ENCODE results near the gene ARHGAP15. TPM values are rescaled to one million over a fixed set of nuclear protein-coding genes. Genes with fewer than 3 reads are reported as not detected.

The ARHGAP15 gene
- total and polyA plus RNA-seq, 12 donors = 4.7 to 33.8 (median 10.4) TPM

GRCh38 chr2:143594161-143594560 is 464.9 kb downstream of the ARHGAP15 start:
- DNase-seq = no peak
- Histone ChIP-seq H3K27ac (no peak overlapping the region), H3K27me3 (no peaks in the 10 kb centered on the region), H3K4me1 (replicated peaks in 1 of 2) (no peaks in the 10 kb centered on the region), H3K9me3 (replicated peaks in 1 of 3) (no peaks in the 10 kb centered on the region), H3K36me3 (replicated peaks in 1 of 2) (no peaks in the 10 kb centered on the region), H3K4me3 (no peak overlapping the region)
- TF ChIP-seq POLR2A (IDR thresholded peaks at IDR 0.05) (no peak), CTCF (IDR thresholded peaks at IDR 0.05) (no peak)
- intact Hi-C loops (cut with DNase I) = no loop called here
- WGBS, 4 donors = 74 to 88% (median 82%) methylated on average over 7 of the region's 7 CpGs

- Histone ChIP-seq H3K36me3 (replicated peaks in 1 of 2) (no peaks in the 10 kb centered on the region), H3K9me3 (replicated peaks in 1 of 3) (no peaks in the 10 kb centered on the region), H3K4me3 (no peak overlapping the region), H3K4me1 (replicated peaks in 1 of 2) (no peaks in the 10 kb centered on the region), H3K27me3 (no peaks in the 10 kb centered on the region), H3K27ac (no peak overlapping the region)
- intact Hi-C loops (cut with DNase I) = no loop called here
- WGBS, 4 donors = 44 to 48% (median 46%) methylated on average over 2 of the region's 2 CpGs
- TF ChIP-seq POLR2A (IDR thresholded peaks at IDR 0.05) (no peak), CTCF (IDR thresholded peaks at IDR 0.05) (no peak)
- no peak for DNase-seq
These were observed 465.5 kb downstream of the ARHGAP15 start for GRCh38 chr2:143594745-143595144.

GRCh38 chr2:143600116-143600515 is 470.9 kb downstream of the ARHGAP15 start:
- no peak for DNase-seq
- H3K27ac ChIP-seq = no peak overlapping the region
- intact Hi-C loops (cut with DNase I) = no loop called here
- TF ChIP-seq CTCF (IDR thresholded peaks at IDR 0.05) (no peak), POLR2A (IDR thresholded peaks at IDR 0.05) (no peak)
- WGBS, 4 donors = 71 to 83% (median 77%) methylated on average over 2 of the region's 2 CpGs
- H3K9me3 ChIP-seq (replicated peaks in 1 of 3) = no peaks in the 10 kb centered on the region
- no peaks in the 10 kb centered on the region for H3K27me3 ChIP-seq
- no peaks in the 10 kb centered on the region for H3K36me3 ChIP-seq (replicated peaks in 1 of 2)
- no peaks in the 10 kb centered on the region for H3K4me1 ChIP-seq (replicated peaks in 1 of 2)
- no peak overlapping the region for H3K4me3 ChIP-seq

- no peak overlapping the region for H3K27ac ChIP-seq
- TF ChIP-seq CTCF (IDR thresholded peaks at IDR 0.05) (no peak), POLR2A (IDR thresholded peaks at IDR 0.05) (no peak)
- WGBS, 4 donors = 41 to 67% (median 57%) methylated on average over 1 of the region's 1 CpG
- no peaks in the 10 kb centered on the region for H3K9me3 ChIP-seq (replicated peaks in 1 of 3)
- intact Hi-C loops (cut with DNase I) = no loop called here
- no peaks in the 10 kb centered on the region for H3K36me3 ChIP-seq (replicated peaks in 1 of 2)
- no peak overlapping the region for H3K4me3 ChIP-seq
- no peak for DNase-seq
- no peaks in the 10 kb centered on the region for H3K27me3 ChIP-seq
- no peaks in the 10 kb centered on the region for H3K4me1 ChIP-seq (replicated peaks in 1 of 2)
These were observed 472.6 kb downstream of the ARHGAP15 start for GRCh38 chr2:143601828-143602227.

Measured in adrenal gland (tissue), 12 donors.